NCI-H1436 (cell line): ENCODE data around the gene GSN.

ENCODE experiments used
- DNase-seq: peaks from one replicate; lab custom pipeline; 2025; lab: John Stamatoyannopoulos, UW

GSN gene

DNA sequence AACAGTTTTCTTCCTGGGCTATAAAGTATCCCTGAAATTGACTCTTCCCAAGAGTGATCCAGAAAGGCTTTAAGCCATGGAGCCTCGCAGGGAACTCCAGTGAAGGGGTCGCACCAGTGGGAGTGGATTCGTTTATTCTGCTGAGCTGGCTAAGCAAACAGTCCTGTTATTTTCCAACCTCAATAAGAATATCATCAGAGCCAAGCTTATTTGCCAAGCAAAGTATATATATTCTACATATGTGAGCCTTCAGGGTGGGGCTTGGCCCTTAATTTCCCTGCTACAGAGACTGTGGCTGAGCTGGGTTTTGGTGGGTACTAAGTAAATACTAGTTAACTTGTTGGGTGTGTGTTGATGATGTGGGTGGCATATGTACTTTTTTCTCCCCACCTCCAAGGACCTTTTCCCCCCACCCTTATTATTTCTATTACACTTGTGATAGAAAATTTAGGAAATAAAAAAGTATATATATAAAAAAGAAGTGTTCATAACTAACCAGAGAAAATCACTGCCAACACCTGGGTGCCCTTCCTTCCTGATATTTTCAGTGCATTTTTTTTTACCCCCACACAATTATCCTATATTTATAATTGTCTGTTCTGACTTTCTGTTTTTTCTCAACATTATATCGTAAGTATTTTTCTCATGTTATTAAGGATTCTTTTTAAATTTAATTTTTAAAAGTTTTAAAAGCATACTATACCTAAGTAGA is 5.3 kb downstream of the GSN start:
- DNase-seq = no peak

DNA sequence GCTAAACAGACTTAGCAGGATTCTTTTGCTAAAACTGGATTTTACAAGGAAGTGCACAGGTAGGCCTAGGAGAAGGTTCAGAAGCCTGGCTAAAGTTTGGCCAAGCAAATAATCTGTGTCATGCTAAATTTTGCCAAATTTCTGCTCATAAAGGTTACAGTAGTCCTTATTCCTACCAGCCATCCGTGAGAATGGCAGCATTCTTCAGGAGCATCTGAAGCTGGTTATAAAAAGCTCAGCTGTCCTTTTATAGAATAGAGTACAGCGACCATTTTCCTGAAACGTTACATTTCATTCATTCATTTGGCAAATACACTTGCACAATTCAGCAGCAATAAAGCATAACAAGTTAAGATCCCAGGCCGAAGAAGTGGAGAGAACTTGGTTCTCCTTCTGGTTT is 6.9 kb downstream of the GSN start:
- DNase-seq = no peak

DNA sequence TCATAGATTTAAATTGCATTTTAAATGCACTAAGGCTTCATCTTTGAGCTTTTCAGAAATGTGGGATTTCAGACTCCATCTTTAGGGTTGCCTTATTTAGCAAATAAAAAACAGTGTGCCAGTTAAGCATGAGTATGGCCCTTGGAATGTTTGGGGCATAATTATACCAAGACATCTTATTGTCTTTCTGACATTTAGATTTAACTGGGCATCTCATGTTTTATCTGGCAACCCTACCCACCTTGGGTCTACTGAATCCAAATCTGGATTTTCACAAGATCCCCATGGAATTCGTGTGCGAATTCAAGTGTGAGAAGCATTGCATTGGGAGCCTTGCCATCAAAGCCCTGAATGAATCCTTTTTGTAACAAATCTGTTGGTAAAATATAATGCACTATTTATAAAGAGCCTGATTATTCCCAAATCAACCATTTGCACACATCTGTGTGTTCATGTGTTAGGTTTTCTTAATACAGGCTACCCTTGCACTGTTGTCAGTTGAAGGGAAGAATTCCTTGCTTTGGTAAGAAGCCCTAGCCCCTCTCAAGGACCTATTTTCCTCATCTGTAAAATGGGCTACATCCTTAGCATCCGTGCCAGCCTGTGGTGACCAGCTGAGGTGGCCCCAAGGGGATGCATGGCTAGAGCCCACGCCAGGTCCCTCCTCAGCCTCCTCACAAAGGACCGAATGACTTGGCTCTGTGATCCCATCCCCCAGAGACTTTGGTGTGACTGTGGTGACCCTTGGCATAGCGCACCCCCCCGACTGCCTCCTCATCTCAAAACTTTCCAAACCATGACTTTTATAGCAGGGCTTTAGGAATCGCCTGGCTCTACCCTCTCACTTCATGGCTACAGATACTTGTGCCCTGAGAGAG is 8.1 kb downstream of the GSN start:
- no peak for DNase-seq

- no peak for DNase-seq
Measured at GRCh38 chr9:121277026-121277425, 9.1 kb downstream of the GSN start.

GRCh38 chr9:121277518-121278295 is 9.7 kb downstream of the GSN start:
- DNase-seq = no peak

DNA sequence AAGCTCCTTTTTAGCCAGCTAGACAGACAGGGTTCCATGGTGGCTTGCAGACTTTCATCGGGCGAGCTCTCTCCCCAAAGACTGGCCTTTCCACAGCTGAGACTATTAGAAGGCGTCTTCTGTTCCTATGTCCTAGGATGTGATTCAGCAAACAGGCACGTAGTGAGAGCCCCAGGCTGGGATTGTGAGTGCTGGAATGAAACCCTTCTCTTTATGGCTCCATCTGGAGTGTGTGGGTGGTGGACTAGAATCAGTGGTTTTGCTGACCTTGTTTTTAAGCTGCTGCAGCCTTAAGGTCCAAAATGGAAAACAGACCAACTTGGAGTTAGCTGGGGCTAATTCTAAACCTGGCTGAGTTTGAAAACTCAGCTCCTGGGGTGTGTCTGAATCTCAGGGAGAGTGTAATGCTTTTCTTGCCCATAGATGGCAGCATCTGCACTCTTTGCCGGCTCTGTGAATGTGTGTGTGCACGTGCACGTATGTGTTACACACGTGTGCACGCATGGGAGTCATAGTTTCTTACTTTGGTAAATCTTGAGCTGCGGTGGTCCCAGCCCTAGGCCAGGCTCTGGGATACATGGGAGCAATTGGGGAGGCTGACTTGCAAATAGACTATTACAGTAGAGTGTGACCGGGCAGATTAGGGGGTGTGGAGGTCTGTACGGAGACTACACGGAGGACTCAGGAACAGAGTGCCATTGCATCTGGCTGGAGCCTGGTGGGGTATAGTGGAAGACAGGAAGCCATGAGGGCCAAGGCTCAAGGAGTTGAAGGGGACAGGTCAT is 10.7 kb downstream of the GSN start:
- DNase-seq = no peak

GRCh38 chr9:121279776-121280388 is 11.9 kb downstream of the GSN start:
- DNase-seq = no peak

- no peak for DNase-seq
Measured at GRCh38 chr9:121280715-121281613, 13.0 kb downstream of the GSN start.

DNA sequence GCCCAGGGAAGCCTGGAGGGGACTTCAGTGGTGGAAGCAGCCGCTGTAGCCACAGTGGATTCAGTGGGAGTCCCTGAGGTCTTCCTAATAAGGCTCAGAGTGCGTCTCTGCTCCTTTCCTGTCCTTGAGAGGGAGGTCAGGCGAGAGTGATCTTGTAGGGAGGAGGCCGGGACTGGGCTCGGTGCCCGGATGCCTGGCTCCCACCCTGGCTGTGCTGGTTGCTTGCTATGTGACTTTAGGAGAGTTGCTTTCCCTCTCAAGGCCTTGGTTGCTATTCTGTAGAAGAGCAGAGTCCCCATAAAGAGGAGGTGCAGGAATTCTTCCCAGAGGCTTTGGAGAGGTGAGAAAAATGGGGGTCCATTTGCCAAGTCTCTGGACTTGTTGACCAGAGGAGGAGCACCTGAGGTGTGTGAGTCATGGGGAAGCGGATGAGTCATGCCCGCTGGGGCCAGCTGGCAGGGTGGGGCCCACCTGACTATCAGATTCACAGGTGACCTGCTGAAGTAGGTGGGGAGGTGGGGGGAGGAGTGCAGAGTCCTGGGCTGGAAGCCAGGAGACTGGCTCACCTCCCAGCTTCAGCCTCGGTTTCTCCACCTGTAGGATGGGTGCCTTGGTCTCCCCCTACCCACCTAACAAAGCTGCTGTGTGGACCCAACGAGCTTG is 13.8 kb downstream of the GSN start:
- no peak for DNase-seq

DNA sequence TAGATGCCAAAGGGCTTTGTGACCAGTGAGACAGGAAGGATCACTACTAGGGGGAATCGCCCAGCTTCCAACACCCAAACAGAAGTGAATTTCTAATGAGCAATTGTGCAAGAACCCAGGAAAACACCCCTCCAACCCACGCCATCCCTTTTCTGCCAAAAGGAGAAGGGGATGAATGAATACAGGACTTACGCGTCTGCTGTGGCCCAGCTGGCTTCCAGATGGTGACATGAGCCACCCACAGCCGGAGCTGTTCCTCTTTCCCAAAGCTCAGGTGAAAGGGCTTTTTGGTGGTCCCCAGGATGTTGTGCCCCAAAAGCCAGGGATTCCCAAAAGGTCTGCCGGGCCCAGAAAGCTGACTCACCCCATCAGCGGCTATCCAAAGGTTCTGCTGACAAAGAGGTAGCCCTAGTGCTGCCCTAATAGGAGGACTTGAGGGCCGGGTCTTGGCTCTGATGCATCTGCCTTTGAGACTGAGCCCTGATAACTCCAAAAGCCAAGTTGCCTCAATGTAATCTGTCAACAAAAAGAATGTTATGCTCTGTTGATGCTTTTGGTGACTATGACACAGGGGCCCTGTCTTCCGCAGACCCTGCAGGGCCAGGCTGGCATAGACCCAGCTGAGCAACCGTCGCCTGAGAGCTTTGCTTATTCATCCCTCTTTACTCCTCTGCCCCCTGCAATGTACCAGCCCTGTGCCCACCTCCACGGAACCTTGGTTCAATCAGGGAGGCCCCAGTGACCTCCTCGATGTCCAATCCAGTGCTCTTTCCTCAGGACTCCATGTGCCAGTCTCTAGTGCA is 14.5 kb downstream of the GSN start:
- DNase-seq = no peak

GRCh38 chr9:121283080-121283398 is 15.1 kb downstream of the GSN start:
- DNase-seq = no peak

DNA sequence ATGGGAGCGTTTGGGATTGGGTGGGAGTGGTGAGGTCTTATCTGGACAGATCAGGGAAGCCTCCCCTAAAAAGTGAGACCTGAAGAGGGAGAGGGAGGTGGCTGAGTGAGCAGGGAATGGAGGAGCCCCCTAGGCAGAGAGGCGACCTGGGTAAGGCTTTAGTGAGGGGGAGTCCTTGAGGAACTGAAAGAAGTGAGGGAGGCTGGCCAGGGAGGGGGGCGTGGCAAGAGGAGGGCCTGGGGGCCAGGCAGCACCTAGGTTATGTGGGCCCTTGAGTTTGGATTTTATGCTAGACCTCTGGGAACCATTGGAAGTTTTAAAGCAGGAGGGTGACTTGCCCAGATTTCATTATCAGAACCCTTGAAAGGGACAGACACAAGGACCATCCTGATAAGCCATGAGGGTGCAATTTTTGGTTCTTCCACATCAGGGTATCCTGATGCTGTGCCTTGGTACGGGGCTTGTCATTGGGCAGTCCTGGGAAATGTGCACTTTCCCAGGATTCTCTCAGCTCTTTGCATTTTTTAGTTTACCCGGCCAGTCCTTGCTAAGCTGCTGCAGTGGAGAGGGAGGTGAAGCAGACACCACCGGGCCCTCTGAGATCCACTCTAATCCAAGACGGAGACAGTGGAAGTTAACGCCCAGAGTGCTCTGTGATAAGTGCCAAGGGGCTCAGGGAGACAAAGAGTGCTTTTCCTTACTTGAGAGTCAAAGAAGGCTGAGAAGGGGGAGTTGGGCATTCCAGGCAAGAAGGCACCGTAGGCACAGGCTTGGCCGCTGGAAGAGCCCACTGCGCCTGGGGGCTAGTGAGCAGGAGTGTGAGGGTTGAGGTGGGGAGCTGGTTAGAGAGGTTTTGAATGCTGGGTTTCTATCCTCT is 16.1 kb downstream of the GSN start:
- no peak for DNase-seq

DNA sequence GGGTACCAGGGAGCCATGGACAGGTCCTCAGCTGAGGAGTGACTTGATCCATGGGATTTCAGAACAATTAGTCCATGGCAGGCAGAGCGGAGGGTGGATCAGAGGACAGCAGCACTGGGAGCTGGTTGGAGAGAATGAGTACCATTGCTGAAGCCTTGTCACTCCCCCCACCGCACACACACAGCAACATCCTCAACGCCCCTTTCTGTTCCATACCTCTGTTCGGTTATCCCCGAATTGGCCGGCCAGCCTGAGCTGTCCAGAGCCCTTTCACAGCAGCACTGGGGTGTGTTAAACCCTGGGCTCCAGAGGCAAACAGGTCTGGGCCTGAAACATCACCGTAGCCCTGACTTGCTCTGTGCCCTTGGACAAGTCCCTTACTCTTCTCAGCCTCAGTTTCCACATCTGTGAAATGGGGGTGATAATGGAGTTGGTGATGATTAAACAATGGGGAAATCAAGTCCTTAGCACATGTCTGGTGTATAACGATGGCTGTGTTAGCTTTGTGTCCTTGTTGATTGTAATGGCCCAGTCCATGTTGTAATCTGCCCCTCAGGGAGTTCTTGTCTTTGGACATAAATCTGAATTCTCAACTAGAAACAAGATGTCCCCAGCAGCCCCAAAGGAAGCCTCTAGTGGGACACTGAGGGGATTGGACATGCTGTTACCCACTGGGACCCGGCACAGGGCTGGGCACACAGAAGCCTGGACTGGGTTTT is 16.9 kb downstream of the GSN start:
- DNase-seq = no peak

GRCh38 chr9:121285835-121286687 is 18.1 kb downstream of the GSN start:
- DNase-seq = no peak

- DNase-seq = no peak
Measured at GRCh38 chr9:121286688-121286972, 18.7 kb downstream of the GSN start.

- DNase-seq = no peak
Measured at GRCh38 chr9:121286973-121287741, 19.2 kb downstream of the GSN start.
